ENCODE results near the gene PLXDC2.
"Not testable (repeated sequence)": the region's sequence is repeated elsewhere in the genome, so short reads cannot be mapped to it uniquely, and the experiment has no call there.

PLXDC2 gene

DNA sequence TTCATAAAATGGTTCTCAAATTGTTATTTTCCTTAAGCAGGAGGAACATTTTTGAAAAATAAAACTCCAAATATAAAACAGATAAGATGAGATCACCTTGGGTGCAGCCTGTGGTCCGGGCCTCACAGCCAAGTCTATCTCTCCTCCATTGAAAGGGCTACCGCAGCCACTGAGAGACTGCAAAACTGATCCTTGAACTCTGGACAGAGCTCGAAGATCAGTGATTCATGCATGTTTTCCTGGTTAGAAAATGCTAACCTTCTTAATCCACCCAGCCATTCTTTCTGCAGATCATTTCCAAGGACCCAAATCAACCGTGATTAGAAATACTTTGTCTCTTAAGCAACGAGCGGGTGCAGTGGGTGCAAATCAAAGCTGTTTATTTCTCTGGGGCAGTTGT, 378.8 kb downstream of the PLXDC2 start:
- Histone ChIP-seq H3K27me3 (ENCODE audit: control insufficient read depth, insufficient read depth, low read length) (no peaks in the 10 kb centered on the region), H3K4me3 (ENCODE audit: low read depth, low read length) (no peak overlapping the region), H3K9me3 (ENCODE audit: control insufficient read depth, low read length) (no peaks in the 10 kb centered on the region), H2AFZ (no peak overlapping the region), H3K36me3 (ENCODE audit: control insufficient read depth, insufficient read depth, low read length) (no peaks in the 10 kb centered on the region), H3K4me1 (no peaks in the 10 kb centered on the region), H3K9ac (no peak overlapping the region), H3K4me2 (ENCODE audit: low read length) (no peak overlapping the region), H3K27ac (no peak overlapping the region), H3K79me2 (no peaks in the 10 kb centered on the region)
- TF ChIP-seq, protein P1, sequence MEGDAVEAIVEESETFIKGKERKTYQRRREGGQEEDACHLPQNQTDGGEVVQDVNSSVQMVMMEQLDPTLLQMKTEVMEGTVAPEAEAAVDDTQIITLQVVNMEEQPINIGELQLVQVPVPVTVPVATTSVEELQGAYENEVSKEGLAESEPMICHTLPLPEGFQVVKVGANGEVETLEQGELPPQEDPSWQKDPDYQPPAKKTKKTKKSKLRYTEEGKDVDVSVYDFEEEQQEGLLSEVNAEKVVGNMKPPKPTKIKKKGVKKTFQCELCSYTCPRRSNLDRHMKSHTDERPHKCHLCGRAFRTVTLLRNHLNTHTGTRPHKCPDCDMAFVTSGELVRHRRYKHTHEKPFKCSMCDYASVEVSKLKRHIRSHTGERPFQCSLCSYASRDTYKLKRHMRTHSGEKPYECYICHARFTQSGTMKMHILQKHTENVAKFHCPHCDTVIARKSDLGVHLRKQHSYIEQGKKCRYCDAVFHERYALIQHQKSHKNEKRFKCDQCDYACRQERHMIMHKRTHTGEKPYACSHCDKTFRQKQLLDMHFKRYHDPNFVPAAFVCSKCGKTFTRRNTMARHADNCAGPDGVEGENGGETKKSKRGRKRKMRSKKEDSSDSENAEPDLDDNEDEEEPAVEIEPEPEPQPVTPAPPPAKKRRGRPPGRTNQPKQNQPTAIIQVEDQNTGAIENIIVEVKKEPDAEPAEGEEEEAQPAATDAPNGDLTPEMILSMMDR (IDR thresholded peaks at IDR 0.05): no peak

DNA sequence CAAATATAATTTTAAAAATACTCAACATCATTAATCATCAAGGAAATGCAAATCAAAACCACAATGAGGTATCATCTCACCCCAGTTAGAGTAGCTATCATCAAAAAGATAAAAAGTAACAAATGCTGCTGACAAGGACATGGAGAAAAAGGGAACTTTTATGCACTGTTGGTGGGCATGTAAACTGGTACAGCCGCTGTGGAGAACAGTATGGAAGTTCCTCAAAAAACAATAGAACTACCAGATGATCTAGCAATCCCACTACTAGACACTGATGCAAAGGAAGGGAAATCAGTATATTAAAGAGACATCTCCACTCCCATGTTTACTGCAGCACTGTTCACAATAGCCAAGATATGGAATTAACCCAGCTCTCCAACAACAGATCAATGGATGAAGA, 384.5 kb downstream of the PLXDC2 start:
- no peaks in the 10 kb centered on the region for H3K36me3 ChIP-seq (ENCODE audit: control insufficient read depth, insufficient read depth, low read length)
- H3K27ac ChIP-seq: no peak overlapping the region
- H3K4me3 ChIP-seq (ENCODE audit: low read depth, low read length): no peak overlapping the region
- no peaks in the 10 kb centered on the region for H3K9me3 ChIP-seq (ENCODE audit: control insufficient read depth, low read length)
- H3K9ac ChIP-seq: no peak overlapping the region
- no peak overlapping the region for H2AFZ ChIP-seq
- H3K27me3 ChIP-seq (ENCODE audit: control insufficient read depth, insufficient read depth, low read length): no peaks in the 10 kb centered on the region
- no peaks in the 10 kb centered on the region for H3K4me1 ChIP-seq
- TF ChIP-seq, protein P1 (IDR thresholded peaks at IDR 0.05): no peak
- no peaks in the 10 kb centered on the region for H3K79me2 ChIP-seq
- no peak overlapping the region for H3K4me2 ChIP-seq (ENCODE audit: low read length)

DNA sequence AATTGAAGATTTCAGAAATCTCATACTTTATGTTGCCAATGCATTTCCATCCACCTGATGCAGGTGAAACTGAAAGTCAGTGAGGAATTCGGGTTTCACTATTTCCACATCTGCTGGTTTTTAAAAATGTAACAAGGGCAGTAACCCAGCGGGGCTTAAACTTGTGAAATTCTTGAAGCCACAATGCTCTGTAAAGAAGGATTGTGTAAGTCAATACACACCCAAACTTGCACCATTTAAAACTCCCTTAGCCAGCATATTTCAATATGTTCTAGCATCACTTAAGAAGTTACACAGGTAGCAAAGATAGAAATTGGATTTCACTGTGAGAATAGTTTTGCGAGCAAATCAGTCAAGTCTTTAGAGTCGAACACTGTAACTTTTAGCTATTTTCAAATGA, 386.1 kb downstream of the PLXDC2 start:
- Histone ChIP-seq H2AFZ (no peak overlapping the region), H3K4me3 (ENCODE audit: low read depth, low read length) (no peak overlapping the region), H3K27ac (no peak overlapping the region), H3K4me2 (ENCODE audit: low read length) (no peak overlapping the region), H3K4me1 (no peaks in the 10 kb centered on the region), H3K9me3 (ENCODE audit: control insufficient read depth, low read length) (no peaks in the 10 kb centered on the region), H3K79me2 (no peaks in the 10 kb centered on the region), H3K36me3 (ENCODE audit: control insufficient read depth, insufficient read depth, low read length) (no peaks in the 10 kb centered on the region), H3K9ac (no peak overlapping the region), H3K27me3 (ENCODE audit: control insufficient read depth, insufficient read depth, low read length) (no peaks in the 10 kb centered on the region)
- TF ChIP-seq, protein P1 (IDR thresholded peaks at IDR 0.05): no peak

DNA sequence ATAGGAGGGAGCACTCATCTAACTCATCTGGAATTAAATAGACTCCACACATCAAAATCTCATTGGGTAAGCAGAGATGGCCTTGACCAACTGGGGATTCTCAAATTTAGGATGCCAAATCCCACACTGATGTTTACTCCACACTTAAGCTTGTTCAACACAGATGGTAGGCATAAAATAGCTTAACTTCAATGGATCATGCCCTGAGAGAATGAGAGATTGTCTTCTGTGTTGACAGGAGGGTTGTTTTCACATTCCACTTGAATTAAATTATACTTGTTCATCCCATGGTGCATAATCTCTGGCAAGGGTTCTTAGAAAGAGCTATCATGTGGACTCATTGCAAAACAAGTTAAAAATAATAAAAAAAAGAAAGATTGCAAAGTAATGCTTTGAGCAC, 391.4 kb downstream of the PLXDC2 start:
- no peak overlapping the region for H3K4me2 ChIP-seq (ENCODE audit: low read length)
- TF ChIP-seq, protein P1 (IDR thresholded peaks at IDR 0.05): no peak

DNA sequence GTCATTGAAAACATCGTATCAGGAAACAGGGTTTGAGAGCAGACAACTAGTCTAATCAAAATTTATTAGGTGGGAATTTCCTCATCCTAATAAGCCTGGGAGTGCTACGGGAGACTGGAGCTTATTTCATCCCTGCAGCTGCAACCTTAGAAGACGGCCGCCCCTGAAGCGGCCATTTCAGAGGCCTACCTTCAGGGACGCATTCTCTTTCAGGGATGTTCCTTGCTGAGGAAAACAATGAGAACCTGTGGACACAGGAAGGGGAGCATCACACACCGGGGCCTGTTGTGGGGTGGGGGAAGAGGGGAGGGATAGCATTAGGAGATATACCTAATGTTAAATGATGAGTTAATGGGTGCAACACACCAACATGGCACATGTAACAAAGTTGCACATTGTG, 392.9 kb downstream of the PLXDC2 start:
- H3K4me3 ChIP-seq (ENCODE audit: low read depth, low read length); H3K4me2 ChIP-seq (ENCODE audit: low read length); H3K79me2 ChIP-seq; H3K9ac ChIP-seq; H3K4me1 ChIP-seq; H3K27ac ChIP-seq; H3K9me3 ChIP-seq (ENCODE audit: control insufficient read depth, low read length); H3K36me3 ChIP-seq (ENCODE audit: control insufficient read depth, insufficient read depth, low read length); H2AFZ ChIP-seq; H3K27me3 ChIP-seq (ENCODE audit: control insufficient read depth, insufficient read depth, low read length): not testable (repeated sequence)

More for the DNA sequence above, 391.4 kb downstream of the PLXDC2 start:
- Histone ChIP-seq H3K4me1 (no peaks in the 10 kb centered on the region), H3K36me3 (ENCODE audit: control insufficient read depth, insufficient read depth, low read length) (no peaks in the 10 kb centered on the region), H2AFZ (no peak overlapping the region), H3K27ac (no peak overlapping the region), H3K27me3 (ENCODE audit: control insufficient read depth, insufficient read depth, low read length) (no peaks in the 10 kb centered on the region), H3K4me3 (ENCODE audit: low read depth, low read length) (no peak overlapping the region), H3K9me3 (ENCODE audit: control insufficient read depth, low read length) (no peaks in the 10 kb centered on the region), H3K79me2 (no peaks in the 10 kb centered on the region), H3K9ac (no peak overlapping the region)

Data from parathyroid adenoma (tissue), 2 donors.